ENCODE measurements around the gene DCTN2. TPM values are rescaled to one million over a fixed set of nuclear protein-coding genes. Genes with fewer than 3 reads are reported as not detected.

Gene DCTN2
- total and polyA plus RNA-seq, 4 donors = 28.5 to 66.6 (median 31.2) TPM

DNA sequence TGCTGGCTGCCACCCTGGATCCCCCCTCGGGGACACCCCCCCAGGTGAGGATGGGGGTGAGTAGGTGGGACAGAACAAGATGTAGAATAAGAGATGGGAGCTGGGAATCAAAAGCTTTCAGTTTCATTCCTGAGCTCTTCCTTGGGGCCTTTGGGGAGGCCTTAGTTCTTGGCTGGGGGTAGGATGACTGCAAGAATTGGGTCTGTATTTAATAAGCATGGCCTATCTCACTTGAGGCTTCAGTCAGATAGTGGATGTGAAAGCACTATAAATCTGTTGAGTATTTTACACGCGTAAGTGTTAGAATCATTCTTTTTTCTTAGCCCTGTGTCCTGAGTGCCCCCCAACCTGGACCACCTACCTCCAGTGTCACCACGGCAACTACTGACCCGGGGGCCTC is 19.8 kb downstream of the DCTN2 start:
- 87% methylated on average over 5 of the region's 5 CpGs for WGBS
- Histone ChIP-seq H3K27ac (ENCODE audit: low read depth in 1 of 2, low read length in 2 of 2) (no peak overlapping the region), H3K9ac (ENCODE audit: low read depth in 1 of 2, low read length in 2 of 2) (no peak overlapping the region), H3K36me3 (ENCODE audit: control insufficient read depth in 4 of 4, insufficient read depth in 3 of 4, low read depth in 1 of 4, low read length in 3 of 4) (peaks cover 17 to 55% (median 38%) of the 10 kb centered on the region in 4 donors), H3K4me3 (ENCODE audit: low read depth in 1 of 3, low read length in 3 of 3) (no peak overlapping the region), H3K27me3 (ENCODE audit: control insufficient read depth in 4 of 4, insufficient read depth in 4 of 4, low read length in 3 of 4) (no peaks in the 10 kb centered on the region), H3K9me3 (ENCODE audit: control insufficient read depth in 4 of 4, low read length in 3 of 4) (no peaks in the 10 kb centered on the region), H3K4me1 (ENCODE audit: control insufficient read depth in 4 of 4, insufficient read depth in 4 of 4, low read length in 3 of 4) (peaks cover 7 to 20% (median 17%) of the 10 kb centered on the region in 4 donors)
- DNase-seq (ENCODE audit: low spot score) = no peak
- TF ChIP-seq RXRA (IDR thresholded peaks at IDR 0.05) (no peak), HNF4G (IDR thresholded peaks at IDR 0.05) (no peak), GABPA (IDR thresholded peaks at IDR 0.05 in 1 of 2, conservative IDR thresholded peaks at IDR 0.05 in 1 of 2) (no peak), NR2F2 (IDR thresholded peaks at IDR 0.05) (no peak), EGR1 (IDR thresholded peaks at IDR 0.05; ENCODE audit: low read depth in 2 of 2) (no peak), FOXA2 (IDR thresholded peaks at IDR 0.05) (no peak), YY1 (IDR thresholded peaks at IDR 0.05) (no peak)
- TF ChIP-seq, protein P1, sequence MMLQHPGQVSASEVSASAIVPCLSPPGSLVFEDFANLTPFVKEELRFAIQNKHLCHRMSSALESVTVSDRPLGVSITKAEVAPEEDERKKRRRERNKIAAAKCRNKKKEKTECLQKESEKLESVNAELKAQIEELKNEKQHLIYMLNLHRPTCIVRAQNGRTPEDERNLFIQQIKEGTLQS (IDR thresholded peaks at IDR 0.05) = no peak

DNA sequence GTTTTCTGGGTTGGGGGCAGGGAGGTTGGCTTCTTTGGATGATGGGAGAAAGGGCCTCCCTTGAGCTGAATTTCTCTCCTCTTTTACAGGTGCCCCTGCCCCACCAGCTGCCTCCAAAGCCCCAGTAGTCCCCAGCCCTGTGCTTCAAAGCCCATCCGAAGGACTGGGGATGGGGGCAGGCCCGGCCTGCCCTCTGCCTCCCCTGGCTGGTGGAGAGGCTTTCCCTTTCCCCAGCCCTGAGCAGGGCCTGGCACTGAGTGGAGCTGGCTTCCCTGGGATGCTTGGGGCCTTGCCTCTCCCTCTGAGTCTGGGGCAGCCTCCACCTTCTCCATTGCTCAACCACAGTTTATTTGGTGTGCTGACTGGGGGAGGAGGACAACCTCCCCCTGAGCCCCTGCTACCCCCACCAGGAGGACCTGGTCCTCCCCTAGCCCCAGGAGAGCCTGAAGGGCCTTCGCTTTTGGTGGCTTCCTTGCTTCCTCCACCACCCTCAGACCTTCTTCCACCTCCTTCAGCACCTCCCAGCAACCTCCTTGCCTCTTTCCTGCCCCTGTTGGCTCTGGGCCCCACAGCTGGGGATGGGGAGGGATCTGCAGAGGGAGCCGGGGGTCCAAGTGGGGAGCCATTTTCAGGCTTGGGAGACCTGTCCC is 20.4 kb downstream of the DCTN2 start:
- Histone ChIP-seq H3K4me1 (ENCODE audit: control insufficient read depth in 4 of 4, insufficient read depth in 4 of 4, low read length in 3 of 4) (peaks cover 7 to 26% (median 20%) of the 10 kb centered on the region in 4 donors), H3K9me3 (ENCODE audit: control insufficient read depth in 4 of 4, low read length in 3 of 4) (no peaks in the 10 kb centered on the region), H3K27ac (ENCODE audit: low read depth in 1 of 2, low read length in 2 of 2) (no peak overlapping the region), H3K27me3 (ENCODE audit: control insufficient read depth in 4 of 4, insufficient read depth in 4 of 4, low read length in 3 of 4) (no peaks in the 10 kb centered on the region), H3K9ac (ENCODE audit: low read depth in 1 of 2, low read length in 2 of 2) (no peak overlapping the region), H3K36me3 (ENCODE audit: control insufficient read depth in 4 of 4, insufficient read depth in 3 of 4, low read depth in 1 of 4, low read length in 3 of 4) (peaks cover 17 to 49% (median 35%) of the 10 kb centered on the region in 4 donors), H3K4me3 (ENCODE audit: low read depth in 1 of 3, low read length in 3 of 3) (no peak overlapping the region)
- DNase-seq (ENCODE audit: low spot score) = no peak
- WGBS = 89% methylated on average over 4 of the region's 4 CpGs
- TF ChIP-seq RXRA (IDR thresholded peaks at IDR 0.05) (no peak), HNF4G (IDR thresholded peaks at IDR 0.05) (no peak), TAF1 (conservative IDR thresholded peaks at IDR 0.05) (no peak), GABPA (IDR thresholded peaks at IDR 0.05 in 1 of 2, conservative IDR thresholded peaks at IDR 0.05 in 1 of 2) (no peak), FOXA2 (IDR thresholded peaks at IDR 0.05) (no peak), NR2F2 (IDR thresholded peaks at IDR 0.05) (no peak), HNF4A (conservative IDR thresholded peaks at IDR 0.05) (no peak), CTCF (IDR thresholded peaks at IDR 0.05; ENCODE audit: low read depth, low read length, missing input control) (no peak)
- TF ChIP-seq, protein P2, sequence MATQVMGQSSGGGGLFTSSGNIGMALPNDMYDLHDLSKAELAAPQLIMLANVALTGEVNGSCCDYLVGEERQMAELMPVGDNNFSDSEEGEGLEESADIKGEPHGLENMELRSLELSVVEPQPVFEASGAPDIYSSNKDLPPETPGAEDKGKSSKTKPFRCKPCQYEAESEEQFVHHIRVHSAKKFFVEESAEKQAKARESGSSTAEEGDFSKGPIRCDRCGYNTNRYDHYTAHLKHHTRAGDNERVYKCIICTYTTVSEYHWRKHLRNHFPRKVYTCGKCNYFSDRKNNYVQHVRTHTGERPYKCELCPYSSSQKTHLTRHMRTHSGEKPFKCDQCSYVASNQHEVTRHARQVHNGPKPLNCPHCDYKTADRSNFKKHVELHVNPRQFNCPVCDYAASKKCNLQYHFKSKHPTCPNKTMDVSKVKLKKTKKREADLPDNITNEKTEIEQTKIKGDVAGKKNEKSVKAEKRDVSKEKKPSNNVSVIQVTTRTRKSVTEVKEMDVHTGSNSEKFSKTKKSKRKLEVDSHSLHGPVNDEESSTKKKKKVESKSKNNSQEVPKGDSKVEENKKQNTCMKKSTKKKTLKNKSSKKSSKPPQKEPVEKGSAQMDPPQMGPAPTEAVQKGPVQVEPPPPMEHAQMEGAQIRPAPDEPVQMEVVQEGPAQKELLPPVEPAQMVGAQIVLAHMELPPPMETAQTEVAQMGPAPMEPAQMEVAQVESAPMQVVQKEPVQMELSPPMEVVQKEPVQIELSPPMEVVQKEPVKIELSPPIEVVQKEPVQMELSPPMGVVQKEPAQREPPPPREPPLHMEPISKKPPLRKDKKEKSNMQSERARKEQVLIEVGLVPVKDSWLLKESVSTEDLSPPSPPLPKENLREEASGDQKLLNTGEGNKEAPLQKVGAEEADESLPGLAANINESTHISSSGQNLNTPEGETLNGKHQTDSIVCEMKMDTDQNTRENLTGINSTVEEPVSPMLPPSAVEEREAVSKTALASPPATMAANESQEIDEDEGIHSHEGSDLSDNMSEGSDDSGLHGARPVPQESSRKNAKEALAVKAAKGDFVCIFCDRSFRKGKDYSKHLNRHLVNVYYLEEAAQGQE (IDR thresholded peaks at IDR 0.05) = no peak
